SU-DHL-6 (cell line): ENCODE data around the gene HSD17B13.

Source experiments
- EZH2phosphoT487 ChIP-seq: fragments of 200-600 bp; sonication (generic), shearing (Covaris generic); conservative IDR thresholded peaks from 2 replicates; pipeline ENCODE4 v1.6.1; 2018; ENCODE audit warnings: mild to moderate bottlenecking, antibody characterized with exemption, low read length, moderate library complexity, mixed read lengths
- TF ChIP-seq, protein P1 (sequence below): fragments of 200-600 bp; sonication (generic); IDR thresholded peaks from one replicate; pipeline ENCODE4 v1.5.1; 2017; ENCODE audit warnings: antibody characterized with exemption, mild to moderate bottlenecking, low read length, moderate library complexity; ENCODE audit not compliant: insufficient read depth, poor library complexity, severe bottlenecking

GRCh38 chr4:87262886-87263285, 59.8 kb downstream of the HSD17B13 start:
- TF ChIP-seq, protein P1, sequence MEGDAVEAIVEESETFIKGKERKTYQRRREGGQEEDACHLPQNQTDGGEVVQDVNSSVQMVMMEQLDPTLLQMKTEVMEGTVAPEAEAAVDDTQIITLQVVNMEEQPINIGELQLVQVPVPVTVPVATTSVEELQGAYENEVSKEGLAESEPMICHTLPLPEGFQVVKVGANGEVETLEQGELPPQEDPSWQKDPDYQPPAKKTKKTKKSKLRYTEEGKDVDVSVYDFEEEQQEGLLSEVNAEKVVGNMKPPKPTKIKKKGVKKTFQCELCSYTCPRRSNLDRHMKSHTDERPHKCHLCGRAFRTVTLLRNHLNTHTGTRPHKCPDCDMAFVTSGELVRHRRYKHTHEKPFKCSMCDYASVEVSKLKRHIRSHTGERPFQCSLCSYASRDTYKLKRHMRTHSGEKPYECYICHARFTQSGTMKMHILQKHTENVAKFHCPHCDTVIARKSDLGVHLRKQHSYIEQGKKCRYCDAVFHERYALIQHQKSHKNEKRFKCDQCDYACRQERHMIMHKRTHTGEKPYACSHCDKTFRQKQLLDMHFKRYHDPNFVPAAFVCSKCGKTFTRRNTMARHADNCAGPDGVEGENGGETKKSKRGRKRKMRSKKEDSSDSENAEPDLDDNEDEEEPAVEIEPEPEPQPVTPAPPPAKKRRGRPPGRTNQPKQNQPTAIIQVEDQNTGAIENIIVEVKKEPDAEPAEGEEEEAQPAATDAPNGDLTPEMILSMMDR = no peak
- no peak for TF ChIP-seq EZH2phosphoT487
